Caco-2 (cell line): Measurements from ENCODE around the gene NFIX. TPM values are rescaled to one million over a fixed set of nuclear protein-coding genes. Genes with fewer than 3 reads are reported as not detected.

Source experiments
- BruUV-seq: library from RNA; stranded (reverse); fragments of 400-500 nt; replicated peaks from 2 replicates; lab custom pipeline; 2021; lab: Mats Ljungman, UMichigan
- CTCF ChIA-PET: fragments of 300-600 bp; sonication (Branson Sonifier 250); formaldehyde crosslinking; loops from one replicate; lab custom pipeline; 2022; ENCODE audit warnings: antibody characterized with exemption; lab: Charles Lee
- POLR2A ChIA-PET: fragments of 300-600 bp; sonication (Branson Sonifier 250); formaldehyde crosslinking; loops from one replicate; lab custom pipeline; 2022; ENCODE audit warnings: antibody characterized with exemption; lab: Charles Lee
- DNase-seq, 2 experiments: peaks; one replicate each; pipeline versions ENCODE4 v3.0.0 to v3.0.0-alpha.2; 2020 to 2022
- H3K27me3 ChIP-seq: replicated peaks from 2 replicates; pipeline ENCODE4 v1.6.0; 2011; ENCODE audit warnings: low read length; ENCODE audit not compliant: control insufficient read depth, insufficient read depth
- H3K36me3 ChIP-seq: 2 replicates; pipeline ENCODE4 v1.5.1; 2011; ENCODE audit warnings: low read length; ENCODE audit not compliant: control insufficient read depth, insufficient read depth
- H3K4me1 ChIP-seq: fragments of 250-450 bp; sonication (Bioruptor Pico); 2 replicates; pipeline ENCODE4 v1.5.1; 2020; ENCODE audit warnings: mild to moderate bottlenecking
- H3K4me3 ChIP-seq: 2 replicates; pipeline ENCODE4 v1.5.1; 2011; ENCODE audit warnings: low read depth, mild to moderate bottlenecking, control low read depth, low read length
- H3K9me3 ChIP-seq: fragments of 250-450 bp; sonication (Bioruptor Pico); 2 replicates; pipeline ENCODE4 v1.5.1; 2020; ENCODE audit warnings: mild to moderate bottlenecking, moderate library complexity
- H3K27ac Mint-ChIP-seq: one replicate; pipeline ENCODE4 v1.8.0; 2022; ENCODE audit warnings: mixed read lengths; ENCODE audit not compliant: unreplicated experiment
- H3K27me3 Mint-ChIP-seq: one replicate; pipeline ENCODE4 v1.8.0; 2022; ENCODE audit warnings: mixed read lengths; ENCODE audit not compliant: insufficient read depth, unreplicated experiment
- H3K36me3 Mint-ChIP-seq: one replicate; pipeline ENCODE4 v1.8.0; 2022; ENCODE audit warnings: mild to moderate bottlenecking, mixed read lengths; ENCODE audit not compliant: insufficient read depth, unreplicated experiment
- H3K4me1 Mint-ChIP-seq: one replicate; pipeline ENCODE4 v1.8.0; 2022; ENCODE audit warnings: low read depth, mixed read lengths; ENCODE audit not compliant: unreplicated experiment
- H3K4me3 Mint-ChIP-seq: one replicate; pipeline ENCODE4 v1.8.0; 2022; ENCODE audit warnings: mild to moderate bottlenecking, moderate library complexity, mixed read lengths; ENCODE audit not compliant: unreplicated experiment
- H3K9me3 Mint-ChIP-seq: one replicate; pipeline ENCODE4 v1.8.0; 2022; ENCODE audit warnings: mixed read lengths; ENCODE audit not compliant: unreplicated experiment
- intact Hi-C: fragments of 100-400 bp; cut with micrococcal nuclease; formaldehyde crosslinking; loops from one replicate; pipeline ENCODE4 v1.10.0; 2022; ENCODE audit not compliant: unreplicated experiment
- total RNA-seq: library from RNA; stranded (reverse); gene quantifications from 2 replicates; pipeline ENCODE4 v1.2.3, GENCODE V29; 2022
- TF ChIP-seq, protein P1 (sequence below), 2 experiments: fragments of 200-600 bp in 1 of 2; IDR thresholded peaks; 1 replicate in 1 of 2; 2 replicates in 1 of 2; pipeline versions ENCODE4 v1.5.1 to v1.8.0; 2011 to 2022; ENCODE audit warnings: antibody characterized with exemption in 1 of 2, control low read depth in 1 of 2, inconsistent platforms in 1 of 2, low read depth in 1 of 2, low read length in 1 of 2, mild to moderate bottlenecking in 1 of 2, moderate library complexity in 1 of 2; ENCODE audit not compliant: insufficient read depth in 1 of 2, severe bottlenecking in 1 of 2, unreplicated experiment in 1 of 2

The NFIX gene
- total RNA-seq, 1 experiment from 2014 or later = 0.82 TPM

GRCh38 chr19:13026462-13027370, 31.4 kb downstream of the NFIX start:
- Mint-ChIP-seq H3K4me3 (no peak overlapping the region), H3K4me1 (peaks cover 9% of the 10 kb centered on the region), H3K9me3 (no peaks in the 10 kb centered on the region), H3K27me3 (peaks cover 18% of the 10 kb centered on the region), H3K36me3 (no peaks in the 10 kb centered on the region), H3K27ac (no peak overlapping the region)
- H3K9me3 ChIP-seq = no peaks in the 10 kb centered on the region
- no peaks in the 10 kb centered on the region for H3K36me3 ChIP-seq
- TF ChIP-seq, protein P1, sequence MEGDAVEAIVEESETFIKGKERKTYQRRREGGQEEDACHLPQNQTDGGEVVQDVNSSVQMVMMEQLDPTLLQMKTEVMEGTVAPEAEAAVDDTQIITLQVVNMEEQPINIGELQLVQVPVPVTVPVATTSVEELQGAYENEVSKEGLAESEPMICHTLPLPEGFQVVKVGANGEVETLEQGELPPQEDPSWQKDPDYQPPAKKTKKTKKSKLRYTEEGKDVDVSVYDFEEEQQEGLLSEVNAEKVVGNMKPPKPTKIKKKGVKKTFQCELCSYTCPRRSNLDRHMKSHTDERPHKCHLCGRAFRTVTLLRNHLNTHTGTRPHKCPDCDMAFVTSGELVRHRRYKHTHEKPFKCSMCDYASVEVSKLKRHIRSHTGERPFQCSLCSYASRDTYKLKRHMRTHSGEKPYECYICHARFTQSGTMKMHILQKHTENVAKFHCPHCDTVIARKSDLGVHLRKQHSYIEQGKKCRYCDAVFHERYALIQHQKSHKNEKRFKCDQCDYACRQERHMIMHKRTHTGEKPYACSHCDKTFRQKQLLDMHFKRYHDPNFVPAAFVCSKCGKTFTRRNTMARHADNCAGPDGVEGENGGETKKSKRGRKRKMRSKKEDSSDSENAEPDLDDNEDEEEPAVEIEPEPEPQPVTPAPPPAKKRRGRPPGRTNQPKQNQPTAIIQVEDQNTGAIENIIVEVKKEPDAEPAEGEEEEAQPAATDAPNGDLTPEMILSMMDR (IDR thresholded peaks at IDR 0.05; ENCODE audit: insufficient read depth in 1 of 2, low read depth in 1 of 2, low read length in 1 of 2, severe bottlenecking in 1 of 2, unreplicated experiment in 1 of 2) = no peak
- CTCF ChIA-PET = interaction anchor here (0.6 to 0.7 kb wide), 2 partner anchors 49 to 91 kb away, joined by 3 to 4 read pairs; no protein-coding TSS in a partner anchor
- intact Hi-C loops = no loop called here
- H3K4me1 ChIP-seq = peaks cover 6% of the 10 kb centered on the region
- no peak overlapping the region for H3K4me3 ChIP-seq
- POLR2A ChIA-PET = no interaction called here
- no TSS peak for BruUV-seq
- no peak for DNase-seq
- H3K27me3 ChIP-seq = no peaks in the 10 kb centered on the region

- Histone ChIP-seq H3K27me3 (no peaks in the 10 kb centered on the region), H3K36me3 (no peaks in the 10 kb centered on the region), H3K4me3 (no peak overlapping the region), H3K4me1 (peaks cover 6% of the 10 kb centered on the region), H3K9me3 (no peaks in the 10 kb centered on the region)
- Mint-ChIP-seq H3K36me3 (no peaks in the 10 kb centered on the region), H3K4me1 (peaks cover 14% of the 10 kb centered on the region), H3K27ac (no peak overlapping the region), H3K27me3 (peaks cover 15% of the 10 kb centered on the region), H3K9me3 (no peaks in the 10 kb centered on the region), H3K4me3 (no peak overlapping the region)
- CTCF ChIA-PET = no interaction called here
- BruUV-seq = no TSS peak
- POLR2A ChIA-PET = no interaction called here
- no peak for DNase-seq
- TF ChIP-seq, protein P1 (IDR thresholded peaks at IDR 0.05; ENCODE audit: insufficient read depth in 1 of 2, low read depth in 1 of 2, low read length in 1 of 2, severe bottlenecking in 1 of 2, unreplicated experiment in 1 of 2) = no peak
- intact Hi-C loops = no loop called here
Observed at GRCh38 chr19:13027557-13027956, 32.3 kb downstream of the NFIX start.

DNA sequence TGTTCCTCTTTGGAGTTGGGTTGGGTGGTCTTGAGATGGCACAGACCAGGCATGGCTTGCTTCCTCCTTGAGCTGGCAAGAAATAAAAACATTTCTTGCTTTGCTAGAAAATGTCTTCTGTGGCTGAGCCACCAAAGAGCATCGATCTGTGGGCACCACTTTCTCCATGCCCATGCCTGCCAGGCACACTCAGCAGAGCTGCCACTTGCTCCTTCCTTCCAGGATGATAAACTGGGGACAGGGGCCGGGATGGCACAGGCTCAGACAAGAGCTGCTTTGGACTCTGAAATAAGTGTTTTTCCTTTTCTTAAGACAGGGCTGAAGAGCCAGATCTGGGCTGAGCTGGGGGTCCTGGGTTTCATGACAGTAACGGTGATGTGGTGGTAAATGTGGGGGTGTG, 32.8 kb downstream of the NFIX start:
- POLR2A ChIA-PET = no interaction called here
- Mint-ChIP-seq H3K27me3 (peaks cover 15% of the 10 kb centered on the region), H3K36me3 (no peaks in the 10 kb centered on the region), H3K4me3 (no peak overlapping the region), H3K27ac (no peak overlapping the region), H3K4me1 (peaks cover 17% of the 10 kb centered on the region), H3K9me3 (no peaks in the 10 kb centered on the region)
- Histone ChIP-seq H3K4me3 (no peak overlapping the region), H3K9me3 (no peaks in the 10 kb centered on the region), H3K4me1 (peaks cover 6% of the 10 kb centered on the region), H3K27me3 (no peaks in the 10 kb centered on the region), H3K36me3 (no peaks in the 10 kb centered on the region)
- CTCF ChIA-PET = no interaction called here
- intact Hi-C loops = no loop called here
- BruUV-seq = no TSS peak
- no peak for DNase-seq
- TF ChIP-seq, protein P1 (IDR thresholded peaks at IDR 0.05; ENCODE audit: insufficient read depth in 1 of 2, low read depth in 1 of 2, low read length in 1 of 2, severe bottlenecking in 1 of 2, unreplicated experiment in 1 of 2) = no peak
